Smooth muscle cell of the pulmonary artery (primary cell): Measurements from ENCODE around the gene ZNF135. TPM values are rescaled to one million over a fixed set of nuclear protein-coding genes. Genes with fewer than 3 reads are reported as not detected.

Source experiments
- total RNA-seq: library from RNA; depleted of rRNA; stranded (reverse); fragments of >200 nt; gene quantifications from 2 replicates; pipeline ENCODE4 v1.2.3, GENCODE V29; 2014

ZNF135 gene
- total RNA-seq = 5.1 and 6.1 TPM in 2 replicates

GRCh38 chr19:58059003-58059670, at the start of gene ZNF135:
ZNF135 (plus strand) TSS chr19:58059282; CDS start chr19:58060003, 721 bp downstream.

GRCh38 chr19:58033741-58034476, 25.2 kb upstream of the ZNF135 start, which contains the start of gene ZSCAN1:
ZSCAN1 (plus strand) TSS chr19:58034025; CDS start chr19:58037837, 3,812 bp downstream.

GRCh38 chr19:58097781-58098681, 38.9 kb downstream of the ZNF135 start, which contains the start of gene ZSCAN18:
ZSCAN18 (minus strand) TSS chr19:58098231; CDS start chr19:58090267, 7,964 bp downstream.

Other genes starting within 250 kb of the ZNF135 start
- gene ZNF552, start 244.4 kb upstream of the ZNF135 start, total RNA-seq = 4.3 and 4.4 TPM in 2 replicates
- gene ZNF587B, start 229.0 kb upstream of the ZNF135 start, total RNA-seq = 20.1 and 23.4 TPM in 2 replicates
- gene ZNF587, start 209.4 kb upstream of the ZNF135 start, total RNA-seq = 33.7 and 35.8 TPM in 2 replicates
- 6.6 and 8.0 TPM in 2 replicates for gene ZNF814, start 170.2 kb upstream of the ZNF135 start, total RNA-seq
- 20.2 and 25.7 TPM in 2 replicates for gene ZNF417, start 142.7 kb upstream of the ZNF135 start, total RNA-seq
- 5.7 and 6.2 TPM in 2 replicates for gene ZNF418, start 123.9 kb upstream of the ZNF135 start, total RNA-seq
- gene ZNF256, start 111.6 kb upstream of the ZNF135 start, total RNA-seq = 4.0 and 4.9 TPM in 2 replicates
- not detected in 2 replicates for gene C19orf18, start 84.7 kb upstream of the ZNF135 start, total RNA-seq
- gene ZNF606, start 56.5 kb upstream of the ZNF135 start, total RNA-seq = 11.5 and 12.5 TPM in 2 replicates
- gene ZSCAN1, start 25.3 kb upstream of the ZNF135 start, total RNA-seq = 0.46 TPM in 1 of 2 replicates, not detected in the other
- 55.8 and 67.1 TPM in 2 replicates for gene ZSCAN18, start 38.9 kb downstream of the ZNF135 start, total RNA-seq
- 14.8 and 16.2 TPM in 2 replicates for gene ZNF329, start 91.5 kb downstream of the ZNF135 start, total RNA-seq
- gene ZNF274, start 123.8 kb downstream of the ZNF135 start, total RNA-seq = 20.6 and 22.4 TPM in 2 replicates
- gene ZNF544, start 169.6 kb downstream of the ZNF135 start, total RNA-seq = 31.8 and 43.4 TPM in 2 replicates
- gene ZNF8, start 219.7 kb downstream of the ZNF135 start, total RNA-seq = 6.3 and 7.6 TPM in 2 replicates
- 18.8 and 20.3 TPM in 2 replicates for gene ERVK3-1, start 246.1 kb downstream of the ZNF135 start, total RNA-seq